HepG2 (cell line): Measurements from ENCODE around the gene KIAA0232. TPM values are rescaled to one million over a fixed set of nuclear protein-coding genes. Genes with fewer than 3 reads are reported as not detected.

ENCODE experiments used
- CBX2 ChIP-seq, 2 experiments: fragments of 200-600 bp in 1 of 2; sonication (generic); formaldehyde crosslinking in 1 of 2; IDR thresholded peaks; 2 replicates each; pipeline versions ENCODE4 v1.7.0 to v1.8.1; 2018 to 2022; ENCODE audit warnings: low read depth in 2 of 2, low read length in 1 of 2, mild to moderate bottlenecking in 1 of 2, missing genetic modification reagents in 1 of 2
- CEBPG ChIP-seq: IDR thresholded peaks from 2 replicates; pipeline ENCODE4 v1.6.1; 2016
- CREM ChIP-seq, 2 experiments: sonication (generic) in 1 of 2; formaldehyde crosslinking in 1 of 2; IDR thresholded peaks; 2 replicates each; pipeline versions ENCODE4 v1.4.0 to v1.6.1; 2016 to 2020; ENCODE audit warnings: antibody characterized with exemption in 1 of 2, mild to moderate bottlenecking in 1 of 2, missing genetic modification reagents in 1 of 2
- FIP1L1 ChIP-seq: fragments of 200-400 bp; formaldehyde crosslinking; IDR thresholded peaks from 2 replicates; pipeline ENCODE4 v1.6.1; 2018; ENCODE audit warnings: low read depth, mild to moderate bottlenecking, low read length, moderate library complexity, borderline replicate concordance; ENCODE audit not compliant: insufficient read depth
- HMGA1 ChIP-seq: sonication (generic); formaldehyde crosslinking; conservative IDR thresholded peaks from 2 replicates; pipeline ENCODE4 v1.4.0; 2020; ENCODE audit warnings: missing genetic modification reagents
- MAF1 ChIP-seq: sonication (generic); formaldehyde crosslinking; IDR thresholded peaks from 2 replicates; pipeline ENCODE4 v1.5.0; 2020; ENCODE audit warnings: missing genetic modification reagents, borderline replicate concordance
- MED8 ChIP-seq: sonication (generic); formaldehyde crosslinking; IDR thresholded peaks from 2 replicates; pipeline ENCODE4 v1.8.1; 2023; ENCODE audit warnings: mild to moderate bottlenecking, missing genetic modification reagents; ENCODE audit not compliant: insufficient replicate concordance
- NR2F6 ChIP-seq, 2 experiments: IDR thresholded peaks; 2 replicates each; pipeline ENCODE4 v1.6.1; 2016; ENCODE audit warnings: antibody characterized with exemption in 1 of 2, mild to moderate bottlenecking in 1 of 2
- NR3C1 ChIP-seq: sonication (generic); formaldehyde crosslinking; IDR thresholded peaks from 2 replicates; pipeline ENCODE4 v1.4.0; 2020; ENCODE audit warnings: missing genetic modification reagents
- PAX8 ChIP-seq: sonication (generic); formaldehyde crosslinking; IDR thresholded peaks from 2 replicates; pipeline ENCODE4 v1.8.0; 2022; ENCODE audit warnings: mild to moderate bottlenecking, missing genetic modification reagents, borderline replicate concordance
- SOX5 ChIP-seq: IDR thresholded peaks from 2 replicates; pipeline ENCODE4 v1.6.1; 2016; ENCODE audit warnings: borderline replicate concordance
- STAG1 ChIP-seq: sonication (generic); formaldehyde crosslinking; IDR thresholded peaks from 2 replicates; pipeline ENCODE4 v1.4.0; 2020; ENCODE audit warnings: missing genetic modification reagents
- YEATS4 ChIP-seq: sonication (generic); formaldehyde crosslinking; IDR thresholded peaks from 2 replicates; pipeline ENCODE4 v1.4.0; 2020; ENCODE audit warnings: missing genetic modification reagents, borderline replicate concordance
- YY1 ChIP-seq: IDR thresholded peaks from 2 replicates; pipeline ENCODE4 v1.6.1; 2011; ENCODE audit warnings: low read length, low read depth, moderate library complexity, mild to moderate bottlenecking; ENCODE audit not compliant: insufficient read depth, insufficient replicate concordance
- ZFAT ChIP-seq: sonication (generic); formaldehyde crosslinking; conservative IDR thresholded peaks from 2 replicates; pipeline ENCODE4 v1.8.1; 2023; ENCODE audit warnings: missing genetic modification reagents, inconsistent platforms
- ZFP36L1 ChIP-seq: sonication (generic); formaldehyde crosslinking; IDR thresholded peaks from 2 replicates; pipeline ENCODE4 v1.8.0; 2022; ENCODE audit warnings: mild to moderate bottlenecking, missing genetic modification reagents, moderate library complexity
- ZNF230 ChIP-seq: sonication (generic); formaldehyde crosslinking; IDR thresholded peaks from 2 replicates; pipeline ENCODE4 v1.4.0; 2020; ENCODE audit warnings: mild to moderate bottlenecking, missing genetic modification reagents
- ZNF234 ChIP-seq: sonication (generic); formaldehyde crosslinking; conservative IDR thresholded peaks from 2 replicates; pipeline ENCODE4 v1.5.1; 2020; ENCODE audit warnings: mild to moderate bottlenecking, missing genetic modification reagents
- ZNF263 ChIP-seq: sonication (generic); formaldehyde crosslinking; IDR thresholded peaks from 2 replicates; pipeline ENCODE4 v1.4.0; 2020; ENCODE audit warnings: missing genetic modification reagents
- ZNF496 ChIP-seq: sonication (generic); formaldehyde crosslinking; IDR thresholded peaks from 2 replicates; pipeline ENCODE4 v1.8.1; 2023; ENCODE audit warnings: mild to moderate bottlenecking, moderate library complexity, missing genetic modification reagents; ENCODE audit not compliant: insufficient replicate concordance
- ZNF713 ChIP-seq: sonication (generic); formaldehyde crosslinking; IDR thresholded peaks from 2 replicates; pipeline ENCODE4 v1.4.0; 2020; ENCODE audit warnings: mild to moderate bottlenecking, missing genetic modification reagents
- ZNF720 ChIP-seq: sonication (generic); formaldehyde crosslinking; IDR thresholded peaks from 2 replicates; pipeline ENCODE4 v1.4.0; 2020; ENCODE audit warnings: missing genetic modification reagents
- ZNF83 ChIP-seq: sonication (generic); formaldehyde crosslinking; IDR thresholded peaks from 2 replicates; pipeline ENCODE4 v1.4.0; 2020; ENCODE audit warnings: missing genetic modification reagents, mild to moderate bottlenecking, borderline replicate concordance
- polyA plus RNA-seq, 8 experiments: library from polyadenylated mRNA; depleted of rRNA in 3 of 8; stranded (reverse) in 7 of 8; unstranded in 1 of 8; fragments of >200 nt; fragmentation: Illumina TruSeq in 4 of 8; extraction: Trizol in 4 of 8; gene quantifications; 2 replicates each; pipeline versions ENCODE4 v1.2.1 to v1.2.3, GENCODE V29; 2011 to 2016; ENCODE audit warnings: low read depth in 4 of 8, missing spikeins in 1 of 8, mixed read lengths in 1 of 8; ENCODE audit not compliant: insufficient read depth in 1 of 8
- total RNA-seq, 5 experiments: library from RNA; depleted of rRNA; stranded (reverse); fragments of >200 nt; fragmentation: Illumina TruSeq; extraction: Trizol; gene quantifications; 2 replicates each; pipeline ENCODE4 v1.2.3, GENCODE V29; 2016; ENCODE audit warnings: low read depth in 1 of 5
- TF ChIP-seq, protein P1 (sequence below): sonication (generic); formaldehyde crosslinking; IDR thresholded peaks from 2 replicates; pipeline ENCODE4 v1.9.0; 2021; ENCODE audit warnings: missing genetic modification reagents, borderline replicate concordance
- TF ChIP-seq, protein P2 (sequence below): sonication (generic); formaldehyde crosslinking; IDR thresholded peaks from 2 replicates; pipeline ENCODE4 v1.8.1; 2022; ENCODE audit warnings: mild to moderate bottlenecking, missing genetic modification reagents
- TF ChIP-seq, protein P3 (sequence below): sonication (generic); formaldehyde crosslinking; IDR thresholded peaks from 2 replicates; pipeline ENCODE4 v1.5.0; 2020; ENCODE audit warnings: mild to moderate bottlenecking, missing genetic modification reagents

The KIAA0232 gene
- total and polyA plus RNA-seq, 2 of the 13 experiments (the other 11 are each of a cell fraction or from before 2014, with no cell fraction given) = 7.8 to 17.1 TPM

DNA sequence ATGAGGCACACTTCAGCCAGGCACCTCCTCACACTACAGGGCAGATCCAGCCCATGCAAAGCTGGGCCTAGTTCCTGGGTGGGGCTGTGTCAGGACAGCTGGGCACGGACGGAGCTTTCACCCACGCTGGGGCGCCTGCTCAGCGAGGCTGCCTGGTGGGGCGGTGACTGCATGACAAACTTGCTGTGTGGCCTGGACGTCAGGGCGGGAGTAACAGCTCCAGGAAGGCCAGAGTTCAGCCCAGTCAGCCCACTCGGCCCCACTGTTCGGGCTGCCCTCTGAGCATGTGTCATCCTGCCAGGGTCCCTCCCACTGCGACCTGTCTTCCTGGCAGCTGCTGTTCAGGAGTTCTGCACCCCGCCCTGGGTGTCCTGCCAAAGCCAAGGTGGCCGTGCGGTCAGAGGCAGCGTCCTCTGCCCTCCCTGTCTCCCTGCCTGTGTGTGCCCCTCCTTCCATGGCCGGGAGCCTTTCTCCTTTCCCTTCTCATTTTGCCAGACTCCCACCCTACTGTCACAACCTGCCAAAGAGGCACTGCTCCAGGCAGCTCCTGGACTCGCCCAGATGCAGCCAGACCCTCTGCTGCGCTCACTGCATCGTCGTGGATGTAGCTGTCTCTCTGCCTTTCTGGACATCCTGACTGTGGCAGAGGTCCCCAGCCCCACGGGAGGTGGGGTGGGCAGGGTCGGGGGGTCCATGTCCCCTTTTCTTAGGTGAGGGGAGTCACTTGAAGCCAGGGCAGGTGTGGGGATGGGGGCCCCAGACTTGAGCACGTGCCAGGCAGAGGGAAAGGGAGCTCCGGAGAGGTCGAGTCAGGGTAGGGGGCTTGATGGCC, 33.0 kb upstream of the KIAA0232 start (continued):
- TF ChIP-seq, protein P1, sequence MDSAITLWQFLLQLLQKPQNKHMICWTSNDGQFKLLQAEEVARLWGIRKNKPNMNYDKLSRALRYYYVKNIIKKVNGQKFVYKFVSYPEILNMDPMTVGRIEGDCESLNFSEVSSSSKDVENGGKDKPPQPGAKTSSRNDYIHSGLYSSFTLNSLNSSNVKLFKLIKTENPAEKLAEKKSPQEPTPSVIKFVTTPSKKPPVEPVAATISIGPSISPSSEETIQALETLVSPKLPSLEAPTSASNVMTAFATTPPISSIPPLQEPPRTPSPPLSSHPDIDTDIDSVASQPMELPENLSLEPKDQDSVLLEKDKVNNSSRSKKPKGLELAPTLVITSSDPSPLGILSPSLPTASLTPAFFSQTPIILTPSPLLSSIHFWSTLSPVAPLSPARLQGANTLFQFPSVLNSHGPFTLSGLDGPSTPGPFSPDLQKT = no peak
- TF ChIP-seq MAF1 (CRISPR knock-in tag) (peak; percentile 59; the same call in 1 of the 2 replicates), ZFP36L1 (CRISPR knock-in tag) (no peak), PAX8 (CRISPR knock-in tag) (no peak), YEATS4 (CRISPR knock-in tag) (peak; percentile 73), ZNF496 (no peak), ZNF234 (CRISPR knock-in tag) (no peak; the same call in 1 of the 2 replicates), ZNF230 (CRISPR knock-in tag) (peak; percentile 88; the same call in 1 of the 2 replicates), ZNF263 (CRISPR knock-in tag) (peak; percentile 69; the same call in 1 of the 2 replicates), MED8 (CRISPR knock-in tag) (peak; percentile 61), ZFAT (CRISPR knock-in tag) (no peak), CEBPG (no peak), YY1 (peak; percentile 70), ZNF83 (no peak), FIP1L1 (no peak), CBX2 (IDR thresholded peaks at IDR 0.05; ENCODE audit: low read depth, low read length) (no peak), CBX2 (CRISPR knock-in tag; IDR thresholded peaks at IDR 0.05; ENCODE audit: low read depth) (no peak), ZNF720 (CRISPR knock-in tag) (no peak), CREM (IDR thresholded peaks at IDR 0.05) (no peak), CREM (CRISPR knock-in tag; IDR thresholded peaks at IDR 0.05) (no peak), NR3C1 (no peak), HMGA1 (CRISPR knock-in tag) (no peak), NR2F6 (IDR thresholded peaks at IDR 0.05) (peak; percentile 75), NR2F6 (CRISPR knock-in tag; IDR thresholded peaks at IDR 0.05) (peak; percentile 93), ZNF713 (peak; percentile 81; the same call in 1 of the 2 replicates), SOX5 (CRISPR knock-in tag) (peak; percentile 79), STAG1 (CRISPR knock-in tag) (peak; percentile 42)
- TF ChIP-seq, protein P2, sequence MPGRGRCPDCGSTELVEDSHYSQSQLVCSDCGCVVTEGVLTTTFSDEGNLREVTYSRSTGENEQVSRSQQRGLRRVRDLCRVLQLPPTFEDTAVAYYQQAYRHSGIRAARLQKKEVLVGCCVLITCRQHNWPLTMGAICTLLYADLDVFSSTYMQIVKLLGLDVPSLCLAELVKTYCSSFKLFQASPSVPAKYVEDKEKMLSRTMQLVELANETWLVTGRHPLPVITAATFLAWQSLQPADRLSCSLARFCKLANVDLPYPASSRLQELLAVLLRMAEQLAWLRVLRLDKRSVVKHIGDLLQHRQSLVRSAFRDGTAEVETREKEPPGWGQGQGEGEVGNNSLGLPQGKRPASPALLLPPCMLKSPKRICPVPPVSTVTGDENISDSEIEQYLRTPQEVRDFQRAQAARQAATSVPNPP = no peak
- TF ChIP-seq, protein P3, sequence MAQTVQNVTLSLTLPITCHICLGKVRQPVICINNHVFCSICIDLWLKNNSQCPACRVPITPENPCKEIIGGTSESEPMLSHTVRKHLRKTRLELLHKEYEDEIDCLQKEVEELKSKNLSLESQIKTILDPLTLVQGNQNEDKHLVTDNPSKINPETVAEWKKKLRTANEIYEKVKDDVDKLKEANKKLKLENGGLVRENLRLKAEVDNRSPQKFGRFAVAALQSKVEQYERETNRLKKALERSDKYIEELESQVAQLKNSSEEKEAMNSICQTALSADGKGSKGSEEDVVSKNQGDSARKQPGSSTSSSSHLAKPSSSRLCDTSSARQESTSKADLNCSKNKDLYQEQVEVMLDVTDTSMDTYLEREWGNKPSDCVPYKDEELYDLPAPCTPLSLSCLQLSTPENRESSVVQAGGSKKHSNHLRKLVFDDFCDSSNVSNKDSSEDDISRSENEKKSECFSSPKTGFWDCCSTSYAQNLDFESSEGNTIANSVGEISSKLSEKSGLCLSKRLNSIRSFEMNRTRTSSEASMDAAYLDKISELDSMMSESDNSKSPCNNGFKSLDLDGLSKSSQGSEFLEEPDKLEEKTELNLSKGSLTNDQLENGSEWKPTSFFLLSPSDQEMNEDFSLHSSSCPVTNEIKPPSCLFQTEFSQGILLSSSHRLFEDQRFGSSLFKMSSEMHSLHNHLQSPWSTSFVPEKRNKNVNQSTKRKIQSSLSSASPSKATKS (CRISPR knock-in tag) = no peak
